ENCODE results near the gene SIGLEC1.

Gene SIGLEC1

DNA sequence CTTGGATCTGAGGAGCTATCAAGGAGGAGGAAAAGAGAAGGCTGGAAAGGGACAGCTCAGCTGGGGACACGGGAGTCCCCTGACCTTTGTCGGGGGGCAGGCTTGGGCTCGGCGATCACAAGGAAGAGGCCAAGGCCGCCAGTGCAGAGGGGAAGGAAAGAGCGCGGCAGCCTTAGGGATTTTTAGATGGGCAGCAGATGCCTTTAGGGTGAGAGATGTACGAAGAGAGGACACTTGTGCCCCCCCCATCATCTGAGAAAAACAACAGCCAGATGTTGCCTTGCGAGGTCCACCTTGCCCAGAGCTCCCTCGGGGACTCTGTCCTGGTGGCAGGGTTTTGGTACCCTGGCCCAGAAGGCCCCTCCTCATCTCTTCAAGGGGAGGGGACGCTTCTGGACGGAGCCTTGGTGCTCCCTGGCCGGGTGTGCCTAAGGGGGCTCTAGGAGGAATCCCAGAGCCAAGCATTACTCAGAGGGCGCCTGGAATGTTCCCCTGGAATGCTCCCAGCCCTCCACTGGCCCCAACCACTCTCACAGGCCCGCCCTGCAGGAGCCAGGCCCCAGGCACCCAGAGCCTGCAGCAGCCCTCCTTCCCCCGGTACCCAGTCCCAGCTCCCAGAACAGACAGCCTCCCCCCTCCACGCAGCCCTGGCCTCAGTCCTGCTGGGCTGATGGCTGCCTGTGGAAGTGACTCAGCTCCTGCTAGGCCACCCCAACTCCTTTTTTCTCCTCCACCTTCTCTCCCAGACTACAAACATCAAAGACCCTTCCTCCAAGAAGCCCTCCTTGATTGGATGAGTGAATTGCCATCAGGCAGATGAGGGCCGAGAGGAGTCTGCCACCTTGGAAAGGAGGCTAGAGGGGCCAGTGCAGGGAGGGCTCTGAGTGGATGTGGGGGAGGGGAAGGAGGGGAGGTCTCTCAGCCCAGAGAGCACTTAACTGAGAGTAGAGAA lies 32.4 kb downstream of the SIGLEC1 start:
- DNase-seq (ENCODE audit: low read depth in 3 of 3): no peak

DNA sequence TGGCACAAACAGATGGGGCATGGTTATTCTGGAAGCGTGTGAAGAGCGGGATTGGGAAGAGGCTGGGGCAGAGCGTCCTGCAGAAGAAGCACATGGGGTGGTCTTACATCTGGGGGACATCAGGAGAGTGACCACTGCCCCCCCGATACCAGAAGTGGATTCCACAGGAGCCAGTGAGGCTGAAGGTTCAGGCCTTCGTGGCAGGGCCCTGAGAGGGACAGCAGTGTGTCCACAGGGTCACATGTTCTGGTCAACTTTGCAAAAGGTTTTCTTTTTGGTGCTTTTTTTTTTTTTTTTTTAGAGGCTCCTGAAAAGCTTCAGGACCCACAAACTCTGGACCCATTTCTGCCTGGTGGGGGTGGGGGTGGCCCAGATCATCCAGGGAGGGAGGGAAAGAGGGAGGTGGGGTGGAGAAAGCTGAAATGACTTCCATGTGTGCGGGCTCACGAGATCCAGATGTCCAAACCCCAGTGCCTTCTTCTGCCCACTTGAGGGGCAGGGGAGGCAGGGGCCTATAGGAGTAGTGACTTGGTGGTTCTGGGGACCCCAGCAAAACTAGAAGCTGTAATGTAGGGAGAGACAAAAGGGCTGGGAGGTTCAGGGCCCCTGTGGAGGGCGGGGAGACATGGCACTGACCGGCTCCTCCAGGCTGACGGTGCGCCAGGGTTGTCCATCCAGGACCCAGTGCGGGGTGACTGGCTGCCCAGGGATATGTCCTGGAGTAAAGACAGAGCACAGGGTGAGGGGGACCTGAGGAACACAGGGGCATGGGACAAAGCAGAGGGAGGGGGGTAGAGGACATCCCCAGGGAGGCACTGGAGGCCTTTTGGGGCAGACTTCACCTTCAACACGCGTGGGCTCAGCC lies 33.3 kb downstream of the SIGLEC1 start:
- no peak for DNase-seq (ENCODE audit: low read depth in 3 of 3)

DNA sequence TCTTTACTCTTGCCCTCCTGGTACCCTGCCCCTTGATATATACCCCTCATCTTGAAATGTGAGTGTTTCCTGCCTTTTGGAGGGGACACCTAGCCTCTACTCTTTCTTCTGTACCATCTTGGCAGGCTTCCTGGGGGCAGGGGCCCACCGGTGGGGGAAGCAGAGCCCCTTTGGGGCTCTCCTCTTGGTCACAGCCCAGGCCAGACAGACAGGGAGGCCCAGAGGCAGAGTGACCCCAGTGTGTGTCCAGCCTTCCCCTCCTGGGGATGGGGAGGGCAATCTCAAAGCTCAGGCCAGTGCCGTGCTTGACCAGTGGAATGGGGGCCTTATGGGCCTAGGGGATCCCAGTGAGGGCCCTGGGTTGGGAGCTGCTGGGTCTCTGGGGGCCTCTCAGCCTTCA lies 34.2 kb downstream of the SIGLEC1 start:
- no peak for DNase-seq (ENCODE audit: low read depth in 3 of 3)

DNA sequence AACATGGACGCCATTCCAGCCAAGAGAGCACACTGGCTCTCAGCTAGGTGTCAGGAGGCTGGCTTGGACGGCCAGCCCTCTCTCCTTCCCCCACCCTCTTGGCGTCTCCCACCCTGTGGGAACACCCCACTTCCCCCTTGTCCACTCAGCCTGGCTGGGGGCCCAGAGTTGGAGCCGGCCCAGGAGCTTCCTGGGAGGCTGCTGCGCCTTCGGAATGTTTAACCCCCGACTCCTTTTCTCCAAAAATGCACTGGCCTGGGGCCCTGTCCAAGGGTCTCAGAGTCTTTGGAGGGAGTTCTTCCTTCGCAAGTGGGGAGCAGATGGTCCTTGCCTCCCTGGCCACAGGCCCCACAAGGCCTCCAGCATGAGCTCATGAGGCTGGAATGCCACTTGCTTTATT lies 34.7 kb downstream of the SIGLEC1 start:
- DNase-seq (ENCODE audit: low read depth in 3 of 3): no peak

DNA sequence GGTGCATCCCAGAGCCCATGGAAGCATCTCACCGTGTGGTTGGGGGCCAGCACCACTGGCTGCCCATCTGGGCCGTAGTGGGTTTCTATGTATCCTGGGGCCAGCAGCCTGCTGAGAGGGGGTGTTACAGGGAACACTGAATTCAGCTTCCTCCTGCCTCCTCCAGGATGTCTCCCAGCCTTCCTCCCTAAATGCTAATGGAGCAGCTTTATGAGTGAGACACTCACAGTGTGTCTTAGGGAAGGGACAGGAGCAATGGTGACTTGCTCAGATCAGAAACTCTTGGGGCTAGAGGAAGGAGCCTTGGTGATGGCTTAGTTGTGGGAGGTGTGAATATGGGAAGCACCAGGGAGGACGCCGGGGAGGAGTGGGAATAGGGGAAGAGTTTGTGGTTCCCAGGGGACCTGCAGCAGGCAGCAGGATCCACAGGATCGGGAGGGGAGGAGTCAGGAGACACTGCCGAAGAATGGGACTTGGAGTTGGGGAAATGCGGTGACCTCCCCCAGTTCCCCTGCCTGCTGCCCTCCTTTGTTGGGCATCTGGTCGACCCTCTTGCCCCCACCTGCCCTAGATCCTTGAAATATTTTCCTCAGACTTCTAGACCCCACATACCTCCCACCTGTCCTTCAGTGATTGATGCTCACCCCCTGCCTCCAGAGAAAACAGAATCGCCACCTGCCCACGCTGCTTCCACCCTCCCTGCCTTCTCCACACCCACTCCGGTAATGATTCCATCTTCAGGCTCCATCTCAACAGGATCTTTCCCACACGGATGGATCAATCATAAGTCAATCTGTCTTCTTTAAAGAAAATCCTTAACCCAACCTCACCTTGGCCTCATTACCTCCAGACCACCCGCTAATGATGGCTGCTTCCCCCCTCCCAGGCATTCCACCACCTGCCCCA lies 37.2 kb downstream of the SIGLEC1 start:
- DNase-seq (ENCODE audit: low read depth in 3 of 3): no peak

DNA sequence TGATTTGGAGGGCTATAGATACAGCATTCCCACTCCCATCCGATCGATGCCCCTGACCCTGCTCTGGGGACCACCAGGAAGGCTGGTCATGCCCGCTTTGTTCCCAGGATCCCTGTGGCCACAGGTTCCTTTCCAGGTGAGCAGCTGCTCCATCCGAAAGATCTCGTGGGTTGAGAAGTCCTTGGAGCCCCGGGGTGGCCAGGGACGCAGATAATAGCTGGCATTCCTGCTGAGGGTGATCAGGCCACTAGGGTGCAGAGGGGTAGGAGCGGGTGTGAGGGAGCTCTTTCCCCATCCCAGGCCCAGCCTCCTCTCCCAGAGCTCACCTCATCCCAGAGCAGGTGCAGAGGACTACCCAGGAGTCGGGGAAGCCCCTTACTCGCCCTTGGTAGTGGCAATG lies 38.0 kb downstream of the SIGLEC1 start:
- no peak for DNase-seq (ENCODE audit: low read depth in 3 of 3)

DNA sequence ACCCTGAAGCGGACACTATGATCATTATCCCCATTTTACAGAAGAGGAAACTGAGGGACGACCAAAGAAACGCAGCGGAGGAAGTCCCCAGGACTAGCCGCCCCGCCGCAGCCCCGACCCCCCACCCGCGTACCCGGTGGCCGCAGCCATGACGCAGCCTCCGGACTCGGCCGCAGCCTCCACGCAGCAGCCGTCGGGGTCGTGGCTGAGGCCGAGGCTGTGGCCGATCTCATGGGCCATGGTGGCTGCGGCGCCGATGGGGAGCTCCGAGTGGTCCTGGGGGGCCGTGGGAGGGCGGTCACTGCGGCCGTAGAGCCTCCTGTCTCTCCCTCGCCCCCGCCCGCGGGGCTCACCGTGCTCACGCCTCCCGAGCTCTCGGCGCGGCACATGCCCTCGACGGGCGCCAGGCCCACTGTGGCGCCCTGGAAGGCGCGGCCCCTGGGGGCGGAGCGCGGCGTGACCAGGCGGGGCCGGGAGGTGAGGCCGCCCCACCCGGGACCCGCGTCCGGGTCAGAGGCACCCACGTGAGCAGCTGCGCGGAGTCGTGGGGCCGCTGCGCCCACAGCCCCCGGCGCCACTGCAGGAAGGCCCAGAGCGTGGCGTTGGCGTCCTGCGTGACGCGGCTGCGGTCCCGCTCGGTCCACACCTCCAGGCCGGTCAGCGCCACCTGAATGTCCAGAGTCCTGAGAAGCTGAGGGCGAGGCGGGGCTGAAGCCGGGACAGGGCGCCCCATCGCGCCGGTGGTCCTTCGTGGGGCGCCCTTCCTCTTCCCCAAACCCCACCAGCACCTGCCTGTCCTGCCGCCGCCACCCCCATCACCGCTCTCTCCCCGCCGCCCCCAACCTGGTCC lies 39.0 kb downstream of the SIGLEC1 start:
- no peak for DNase-seq (ENCODE audit: low read depth in 3 of 3)

DNA sequence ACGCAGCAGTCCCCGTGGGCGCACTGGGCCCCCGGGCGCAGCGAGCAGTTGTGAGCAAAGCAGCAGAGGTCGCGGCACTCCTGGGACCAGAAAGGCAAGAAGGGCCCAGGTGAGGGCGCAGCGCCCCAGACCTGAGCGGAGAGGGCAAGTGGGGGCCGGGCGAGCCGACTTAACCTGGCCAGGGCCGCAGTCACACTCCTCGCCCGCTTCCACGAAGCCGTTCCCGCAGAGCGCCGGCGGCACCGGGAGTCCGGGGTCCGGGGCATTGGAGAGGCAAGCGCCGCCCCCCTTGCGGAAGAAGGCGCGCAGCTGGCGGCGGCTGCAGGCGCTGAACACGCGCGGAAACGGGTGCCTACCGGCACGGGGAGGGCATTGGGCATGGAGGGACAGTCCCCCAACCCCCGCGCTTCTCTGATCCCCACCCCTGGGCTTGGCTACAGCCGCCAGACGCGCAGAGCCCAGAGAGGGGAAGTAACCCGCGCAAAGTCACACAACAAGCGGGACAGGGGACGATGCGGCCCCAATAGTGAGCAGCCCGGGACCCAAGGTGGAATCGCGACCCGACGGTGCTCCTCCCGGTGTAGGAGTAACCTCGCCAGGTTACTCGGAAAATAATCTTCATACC lies 39.7 kb downstream of the SIGLEC1 start:
- no peak for DNase-seq (ENCODE audit: low read depth in 3 of 3)

DNA sequence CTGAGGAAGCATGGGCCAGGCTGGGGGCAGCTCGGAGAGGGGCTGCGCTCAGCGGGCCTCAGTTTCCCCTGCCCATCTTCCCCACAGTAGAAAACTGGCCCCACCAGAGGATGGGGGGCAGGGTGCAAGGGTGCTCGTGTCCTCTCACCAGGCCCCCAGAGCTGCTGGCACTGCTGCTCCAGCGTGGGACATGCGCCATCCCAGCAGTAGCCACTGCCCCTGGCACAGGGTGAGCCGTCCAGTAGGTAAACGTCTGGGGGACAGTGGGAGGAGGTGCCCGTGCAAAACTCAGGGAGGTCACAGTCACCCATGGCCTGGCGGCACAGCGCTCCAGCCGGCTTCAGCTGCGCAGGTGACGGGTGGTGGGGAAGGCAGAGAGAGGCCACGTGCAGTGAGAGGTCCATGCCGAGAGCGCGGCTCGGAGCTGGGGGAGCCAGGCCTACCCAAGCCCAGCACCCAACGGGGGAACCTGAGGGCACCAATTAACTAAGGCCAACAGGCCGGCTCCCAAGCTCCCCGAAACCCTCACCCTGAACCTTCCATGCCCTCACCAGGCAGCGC lies 40.3 kb downstream of the SIGLEC1 start:
- DNase-seq (ENCODE audit: low read depth in 3 of 3): no peak

DNA sequence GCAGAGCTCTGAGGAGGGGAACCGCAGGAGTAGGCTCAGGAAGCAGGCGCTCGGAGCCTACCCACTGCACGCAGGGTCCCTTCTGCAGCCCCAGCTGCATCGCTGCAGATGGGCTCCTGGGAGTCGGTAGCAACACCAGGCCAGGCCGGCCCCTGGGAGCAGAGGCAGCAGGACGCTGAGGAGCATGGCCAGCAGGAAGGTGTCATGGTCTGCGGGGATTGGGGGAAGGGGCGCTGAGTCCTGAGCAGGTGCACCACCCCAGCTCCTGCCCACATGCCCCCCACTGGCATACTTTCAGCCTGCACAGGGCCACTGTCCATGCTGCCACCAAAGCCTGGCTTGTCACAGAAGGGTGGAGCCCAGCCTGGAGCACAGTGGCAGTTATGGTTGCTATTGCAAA lies 41.5 kb downstream of the SIGLEC1 start:
- no peak for DNase-seq (ENCODE audit: low read depth in 3 of 3)

DNA sequence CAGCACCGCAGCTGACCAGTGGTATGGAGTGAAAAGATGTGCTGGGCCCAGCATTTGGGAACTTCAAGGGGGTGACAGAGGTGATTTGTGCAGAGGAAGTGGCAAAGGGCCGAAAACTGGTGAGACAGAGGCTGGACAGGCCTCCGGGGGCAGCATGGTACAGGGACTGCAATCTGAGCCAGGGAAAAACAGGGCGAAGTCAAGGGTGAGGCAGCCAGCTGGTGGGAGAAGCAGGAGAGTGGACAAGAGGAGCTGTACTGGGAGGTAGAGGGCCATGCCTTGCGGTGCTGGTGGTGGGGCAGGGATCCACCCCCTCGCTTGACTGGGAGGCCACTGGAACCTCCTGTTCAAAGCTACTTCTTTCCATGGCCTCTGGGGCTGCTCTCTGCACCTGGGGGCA lies 41.9 kb downstream of the SIGLEC1 start:
- no peak for DNase-seq (ENCODE audit: low read depth in 3 of 3)

DNA sequence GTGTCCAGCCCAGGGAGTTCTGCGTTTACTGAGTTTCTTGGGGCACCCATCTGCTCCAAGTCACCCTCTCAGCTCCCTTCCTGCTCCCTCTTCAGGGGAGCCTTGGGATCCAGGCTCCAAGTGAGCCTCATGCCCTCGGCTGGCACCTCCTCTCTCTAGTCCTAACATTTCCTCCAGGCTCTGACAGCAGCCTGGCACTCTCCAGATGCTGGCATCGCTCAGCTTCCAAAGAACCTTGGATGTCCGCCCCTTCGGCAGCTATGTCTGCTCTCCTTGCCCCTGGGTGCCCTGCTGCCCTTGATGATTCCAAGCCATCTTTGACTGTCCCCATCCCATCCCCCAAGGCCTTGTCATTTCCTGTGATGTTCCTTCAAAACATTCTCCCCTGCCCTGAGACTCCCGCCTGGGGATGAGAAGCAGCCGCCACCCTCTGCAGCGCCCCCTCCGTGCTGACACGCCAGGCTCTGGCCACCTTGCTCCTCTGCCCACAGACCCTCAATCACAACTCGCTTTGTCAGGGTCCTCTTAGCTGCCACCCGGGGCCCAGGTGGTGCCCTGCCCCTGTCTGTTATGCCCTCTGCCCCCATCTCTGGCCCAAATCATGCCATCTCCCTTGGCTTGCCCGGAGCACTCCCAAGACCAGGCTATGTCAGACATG lies 42.6 kb downstream of the SIGLEC1 start:
- DNase-seq (ENCODE audit: low read depth in 3 of 3): no peak

DNA sequence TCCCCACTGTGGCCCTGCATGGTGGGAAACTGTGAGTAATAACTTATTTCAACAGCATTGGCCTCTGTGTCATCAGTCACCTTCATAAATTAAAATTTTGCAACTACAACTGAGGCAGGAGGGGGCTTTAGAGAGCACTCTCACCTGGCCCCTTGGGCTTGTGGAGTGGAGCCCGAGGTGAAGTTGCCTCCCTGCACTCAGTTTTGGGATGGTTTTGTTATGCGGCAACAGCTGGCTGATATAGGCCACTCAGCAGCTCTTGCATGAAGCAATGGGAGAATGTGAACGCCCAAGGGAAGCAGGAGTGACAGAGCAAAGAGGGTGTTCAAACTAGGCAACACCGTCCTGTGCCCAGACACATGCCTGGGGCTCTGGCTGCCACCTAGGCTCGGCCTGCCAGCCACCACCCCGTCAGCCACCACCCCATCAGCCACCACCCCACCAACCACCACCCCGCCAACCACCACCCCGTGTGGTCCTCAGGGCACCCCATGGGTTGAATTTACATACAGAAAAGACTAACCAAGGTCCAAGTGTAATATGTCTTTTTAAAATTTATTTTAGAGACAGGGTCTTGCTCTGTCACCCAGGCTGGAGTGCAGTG lies 44.9 kb downstream of the SIGLEC1 start:
- DNase-seq (ENCODE audit: low read depth in 3 of 3): no peak

DNA sequence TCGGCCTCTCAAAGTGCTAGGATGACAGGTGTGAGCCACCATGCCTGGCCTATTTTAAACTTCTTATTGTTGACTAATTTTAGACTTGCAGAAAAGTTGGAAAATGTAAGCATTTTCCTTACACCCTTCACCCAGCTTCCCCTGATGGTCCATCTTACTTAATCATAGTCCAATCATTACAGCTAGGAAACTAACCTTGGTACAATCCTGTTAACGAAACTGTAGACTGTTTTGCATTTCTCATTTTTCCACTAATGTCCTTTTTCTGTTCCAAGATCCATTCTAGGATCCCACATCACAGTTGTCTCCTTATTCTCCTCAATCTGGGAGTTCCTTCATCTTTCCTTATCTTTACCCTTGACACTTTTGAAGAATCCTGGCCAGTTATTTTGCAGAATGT lies 48.5 kb downstream of the SIGLEC1 start:
- no peak for DNase-seq (ENCODE audit: low read depth in 3 of 3)

DNA sequence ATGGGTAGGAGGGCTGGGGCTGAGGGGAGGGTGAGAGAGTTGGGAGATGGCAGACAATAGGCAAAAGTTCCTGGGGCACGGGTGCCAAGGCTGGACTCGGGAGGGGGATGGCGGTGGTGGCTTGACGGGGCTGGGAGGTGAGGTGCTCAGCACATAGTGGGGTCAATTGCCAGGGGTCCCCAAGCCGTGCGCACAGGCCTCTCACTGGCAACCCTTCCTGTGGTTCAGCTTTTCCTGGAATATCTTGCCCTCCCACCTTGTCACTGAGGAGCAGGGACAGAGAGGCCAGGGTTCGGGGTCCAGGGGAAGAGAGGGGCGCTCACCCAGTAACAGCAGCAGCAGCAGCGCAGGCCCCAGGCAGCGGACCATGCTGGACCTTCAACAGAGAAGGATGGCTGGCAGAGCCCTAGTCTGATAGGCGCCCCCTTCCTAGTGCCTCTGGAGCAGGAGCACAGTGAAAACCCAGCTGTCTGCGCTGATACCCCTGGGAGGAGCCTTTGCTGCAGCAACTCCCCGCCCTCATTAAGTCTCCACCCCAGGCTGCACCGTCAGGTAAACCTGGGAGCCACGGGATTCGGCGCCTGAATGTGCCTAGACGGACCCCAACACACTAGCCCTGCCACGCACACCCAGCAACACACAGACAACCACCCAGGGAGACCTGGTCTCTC lies 49.2 kb downstream of the SIGLEC1 start, which contains the start of gene GFRA4:
TSS of gene GFRA4 (minus strand) at position 369 of the 671 bp plus-strand sequence. CDS start at position 369, 0 bp downstream.
- DNase-seq (ENCODE audit: low read depth in 3 of 3): no peak
